Measurements from ENCODE around the gene TTLL5.

Gene TTLL5

GRCh38 chr14:75884198-75884611 lies 223.2 kb downstream of the TTLL5 start:
- DNase-seq (ENCODE audit: low spot score): no peak
- H3K36me3 Mint-ChIP-seq (ENCODE audit: low read depth): peaks cover 2% of the 10 kb centered on the region
- H3K27ac Mint-ChIP-seq: no peak overlapping the region
- no peaks in the 10 kb centered on the region for H3K27me3 Mint-ChIP-seq (ENCODE audit: low read depth)
- peaks cover 2% of the 10 kb centered on the region for H3K4me1 Mint-ChIP-seq (ENCODE audit: low read depth)
- H3K9me3 Mint-ChIP-seq: no peaks in the 10 kb centered on the region
- H3K4me3 Mint-ChIP-seq: no peak overlapping the region

GRCh38 chr14:75885829-75886228 lies 224.8 kb downstream of the TTLL5 start:
- Mint-ChIP-seq H3K4me1 (ENCODE audit: low read depth) (peaks cover 2% of the 10 kb centered on the region), H3K36me3 (ENCODE audit: low read depth) (peaks cover 2% of the 10 kb centered on the region), H3K27me3 (ENCODE audit: low read depth) (no peaks in the 10 kb centered on the region), H3K9me3 (no peaks in the 10 kb centered on the region), H3K27ac (no peak overlapping the region), H3K4me3 (no peak overlapping the region)
- DNase-seq (ENCODE audit: low spot score): no peak

- H3K4me3 Mint-ChIP-seq: no peak overlapping the region
- H3K36me3 Mint-ChIP-seq (ENCODE audit: low read depth): peaks cover 2% of the 10 kb centered on the region
- H3K27ac Mint-ChIP-seq: no peak overlapping the region
- H3K4me1 Mint-ChIP-seq (ENCODE audit: low read depth): peaks cover 2% of the 10 kb centered on the region
- no peak for DNase-seq (ENCODE audit: low spot score)
- no peaks in the 10 kb centered on the region for H3K9me3 Mint-ChIP-seq
- no peaks in the 10 kb centered on the region for H3K27me3 Mint-ChIP-seq (ENCODE audit: low read depth)
Measured at GRCh38 chr14:75886636-75887348, 225.7 kb downstream of the TTLL5 start.

GRCh38 chr14:75888945-75889344 lies 227.9 kb downstream of the TTLL5 start:
- H3K4me1 Mint-ChIP-seq (ENCODE audit: low read depth): no peaks in the 10 kb centered on the region
- H3K9me3 Mint-ChIP-seq: no peaks in the 10 kb centered on the region
- H3K4me3 Mint-ChIP-seq: no peak overlapping the region
- H3K27ac Mint-ChIP-seq: no peak overlapping the region
- H3K27me3 Mint-ChIP-seq (ENCODE audit: low read depth): no peaks in the 10 kb centered on the region
- no peak for DNase-seq (ENCODE audit: low spot score)
- no peaks in the 10 kb centered on the region for H3K36me3 Mint-ChIP-seq (ENCODE audit: low read depth)

- no peak for DNase-seq (ENCODE audit: low spot score)
- Mint-ChIP-seq H3K9me3 (no peaks in the 10 kb centered on the region), H3K4me3 (no peak overlapping the region), H3K27me3 (ENCODE audit: low read depth) (no peaks in the 10 kb centered on the region), H3K36me3 (ENCODE audit: low read depth) (no peaks in the 10 kb centered on the region), H3K4me1 (ENCODE audit: low read depth) (no peaks in the 10 kb centered on the region), H3K27ac (no peak overlapping the region)
Measured at GRCh38 chr14:75896341-75896740, 235.3 kb downstream of the TTLL5 start.

GRCh38 chr14:75904311-75904710 lies 243.3 kb downstream of the TTLL5 start:
- H3K4me3 Mint-ChIP-seq: no peak overlapping the region
- peaks cover 2% of the 10 kb centered on the region for H3K36me3 Mint-ChIP-seq (ENCODE audit: low read depth)
- no peaks in the 10 kb centered on the region for H3K27me3 Mint-ChIP-seq (ENCODE audit: low read depth)
- H3K4me1 Mint-ChIP-seq (ENCODE audit: low read depth): no peaks in the 10 kb centered on the region
- no peak overlapping the region for H3K27ac Mint-ChIP-seq
- H3K9me3 Mint-ChIP-seq: no peaks in the 10 kb centered on the region
- DNase-seq (ENCODE audit: low spot score): no peak

GRCh38 chr14:75905147-75905904 lies 244.3 kb downstream of the TTLL5 start:
- DNase-seq (ENCODE audit: low spot score): no peak
- Mint-ChIP-seq H3K4me1 (ENCODE audit: low read depth) (no peaks in the 10 kb centered on the region), H3K36me3 (ENCODE audit: low read depth) (peaks cover 2% of the 10 kb centered on the region), H3K9me3 (no peaks in the 10 kb centered on the region), H3K27ac (no peak overlapping the region), H3K27me3 (ENCODE audit: low read depth) (no peaks in the 10 kb centered on the region), H3K4me3 (no peak overlapping the region)

- Mint-ChIP-seq H3K4me3 (no peak overlapping the region), H3K36me3 (ENCODE audit: low read depth) (peaks cover 2% of the 10 kb centered on the region), H3K4me1 (ENCODE audit: low read depth) (no peaks in the 10 kb centered on the region), H3K27me3 (ENCODE audit: low read depth) (no peaks in the 10 kb centered on the region), H3K27ac (no peak overlapping the region), H3K9me3 (no peaks in the 10 kb centered on the region)
- no peak for DNase-seq (ENCODE audit: low spot score)
Measured at GRCh38 chr14:75906228-75906627, 245.2 kb downstream of the TTLL5 start.

GRCh38 chr14:75906680-75907280 lies 245.7 kb downstream of the TTLL5 start:
- peaks cover 2% of the 10 kb centered on the region for H3K36me3 Mint-ChIP-seq (ENCODE audit: low read depth)
- peak; percentile 32 for DNase-seq (ENCODE audit: low spot score)
- no peak overlapping the region for H3K27ac Mint-ChIP-seq
- H3K4me3 Mint-ChIP-seq: no peak overlapping the region
- no peaks in the 10 kb centered on the region for H3K9me3 Mint-ChIP-seq
- H3K27me3 Mint-ChIP-seq (ENCODE audit: low read depth): no peaks in the 10 kb centered on the region
- H3K4me1 Mint-ChIP-seq (ENCODE audit: low read depth): no peaks in the 10 kb centered on the region

GRCh38 chr14:75907756-75908359 lies 246.8 kb downstream of the TTLL5 start:
- H3K36me3 Mint-ChIP-seq (ENCODE audit: low read depth): peaks cover 2% of the 10 kb centered on the region
- H3K9me3 Mint-ChIP-seq: no peaks in the 10 kb centered on the region
- H3K4me3 Mint-ChIP-seq: no peak overlapping the region
- no peaks in the 10 kb centered on the region for H3K27me3 Mint-ChIP-seq (ENCODE audit: low read depth)
- DNase-seq (ENCODE audit: low spot score): no peak
- no peaks in the 10 kb centered on the region for H3K4me1 Mint-ChIP-seq (ENCODE audit: low read depth)
- H3K27ac Mint-ChIP-seq: no peak overlapping the region

GRCh38 chr14:75909630-75910029 lies 248.6 kb downstream of the TTLL5 start:
- no peak overlapping the region for H3K27ac Mint-ChIP-seq
- H3K4me1 Mint-ChIP-seq (ENCODE audit: low read depth): no peaks in the 10 kb centered on the region
- no peaks in the 10 kb centered on the region for H3K9me3 Mint-ChIP-seq
- no peaks in the 10 kb centered on the region for H3K27me3 Mint-ChIP-seq (ENCODE audit: low read depth)
- no peaks in the 10 kb centered on the region for H3K36me3 Mint-ChIP-seq (ENCODE audit: low read depth)
- no peak for DNase-seq (ENCODE audit: low spot score)
- H3K4me3 Mint-ChIP-seq: no peak overlapping the region

GRCh38 chr14:75910048-75910447 lies 249.0 kb downstream of the TTLL5 start:
- no peak for DNase-seq (ENCODE audit: low spot score)
- H3K36me3 Mint-ChIP-seq (ENCODE audit: low read depth): no peaks in the 10 kb centered on the region
- H3K27me3 Mint-ChIP-seq (ENCODE audit: low read depth): no peaks in the 10 kb centered on the region
- no peaks in the 10 kb centered on the region for H3K9me3 Mint-ChIP-seq
- H3K27ac Mint-ChIP-seq: no peak overlapping the region
- H3K4me3 Mint-ChIP-seq: no peak overlapping the region
- H3K4me1 Mint-ChIP-seq (ENCODE audit: low read depth): no peaks in the 10 kb centered on the region

GRCh38 chr14:75911883-75912282 lies 250.8 kb downstream of the TTLL5 start:
- no peaks in the 10 kb centered on the region for H3K36me3 Mint-ChIP-seq (ENCODE audit: low read depth)
- no peaks in the 10 kb centered on the region for H3K27me3 Mint-ChIP-seq (ENCODE audit: low read depth)
- no peak overlapping the region for H3K27ac Mint-ChIP-seq
- no peaks in the 10 kb centered on the region for H3K4me1 Mint-ChIP-seq (ENCODE audit: low read depth)
- no peak for DNase-seq (ENCODE audit: low spot score)
- H3K9me3 Mint-ChIP-seq: no peaks in the 10 kb centered on the region
- no peak overlapping the region for H3K4me3 Mint-ChIP-seq

- H3K36me3 Mint-ChIP-seq (ENCODE audit: low read depth): no peaks in the 10 kb centered on the region
- H3K27me3 Mint-ChIP-seq (ENCODE audit: low read depth): no peaks in the 10 kb centered on the region
- DNase-seq (ENCODE audit: low spot score): no peak
- no peaks in the 10 kb centered on the region for H3K4me1 Mint-ChIP-seq (ENCODE audit: low read depth)
- no peaks in the 10 kb centered on the region for H3K9me3 Mint-ChIP-seq
- no peak overlapping the region for H3K4me3 Mint-ChIP-seq
- H3K27ac Mint-ChIP-seq: no peak overlapping the region
Measured at GRCh38 chr14:75913183-75913582, 252.1 kb downstream of the TTLL5 start.

Measured in T-helper 2 cell treated with Interferon-gamma antibody and Interleukin-4, amounts not matched to agents 5 μg/mL and 100 μg/mL, for 36 hours (primary cell).